GM18873 (cell line): ENCODE results near the gene CNGA1.
"Not testable (repeated sequence)": the region's sequence is repeated elsewhere in the genome, so short reads cannot be mapped to it uniquely, and the experiment has no call there.

Experiments used
- ATAC-seq: cut with Tn5 transposase; IDR thresholded peaks from one replicate; pipeline ENCODE4 v1.9.1; 2021; ENCODE audit warnings: mild to moderate bottlenecking, moderate library complexity, moderate number of reproducible peaks; ENCODE audit not compliant: unreplicated experiment, low FRiP score

The CNGA1 gene

DNA sequence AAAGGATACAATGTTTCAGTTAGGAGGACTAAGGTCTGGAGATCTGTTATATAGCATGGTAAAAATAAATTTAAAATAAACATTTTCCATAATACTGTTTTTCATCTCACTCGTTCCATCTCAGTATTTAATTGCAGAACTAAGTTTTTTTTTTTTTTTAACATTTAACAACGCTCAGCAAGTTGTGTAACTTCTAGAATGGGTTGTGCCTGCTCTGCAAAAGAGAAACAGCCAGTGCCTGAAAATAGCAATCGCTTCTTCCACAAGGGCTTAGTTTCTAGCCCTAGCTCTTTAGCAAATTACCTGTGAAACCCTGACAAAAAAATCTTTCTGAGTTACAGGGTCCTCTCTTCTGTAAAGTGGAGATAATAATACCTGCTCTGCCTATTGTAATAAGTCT, 41.9 kb downstream of the CNGA1 start:
- no peak for ATAC-seq

DNA sequence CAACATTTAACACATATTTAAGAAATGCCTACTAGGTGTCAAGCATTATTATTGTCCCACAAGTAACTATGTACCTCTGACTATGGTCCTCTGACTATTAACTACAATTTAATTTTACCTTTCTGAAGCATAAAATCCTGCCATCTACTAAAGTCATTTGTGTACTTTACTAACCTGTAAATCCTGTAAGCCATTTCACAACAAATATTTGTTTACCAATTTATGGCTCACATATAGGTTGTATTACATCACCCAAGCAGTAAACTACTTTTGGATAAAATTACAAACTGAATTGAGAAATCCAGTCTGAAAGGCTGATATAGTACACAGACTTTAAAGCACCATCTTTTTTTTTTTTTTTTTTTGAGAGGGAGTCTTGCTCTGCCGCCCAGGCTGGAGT, 43.8 kb downstream of the CNGA1 start:
- no peak for ATAC-seq

DNA sequence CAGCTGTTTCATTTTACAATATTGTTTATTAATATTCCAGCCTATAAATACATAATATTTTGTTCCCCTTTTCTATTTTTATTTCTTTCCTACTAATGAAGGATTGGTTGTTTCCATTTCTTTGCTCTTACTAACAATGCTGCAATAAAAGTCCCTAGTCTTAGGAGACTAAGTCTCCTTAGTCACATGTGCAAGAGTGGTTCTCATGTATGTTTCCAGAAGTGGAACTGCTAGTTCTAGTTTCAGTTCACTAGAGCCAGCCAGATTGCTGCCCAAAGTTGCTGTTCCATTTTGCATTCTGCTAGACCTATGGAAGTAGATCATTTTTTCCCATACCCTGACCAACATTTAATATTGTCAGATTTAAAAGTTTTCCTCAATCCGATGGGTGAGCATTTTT, 44.3 kb downstream of the CNGA1 start:
- no peak for ATAC-seq

DNA sequence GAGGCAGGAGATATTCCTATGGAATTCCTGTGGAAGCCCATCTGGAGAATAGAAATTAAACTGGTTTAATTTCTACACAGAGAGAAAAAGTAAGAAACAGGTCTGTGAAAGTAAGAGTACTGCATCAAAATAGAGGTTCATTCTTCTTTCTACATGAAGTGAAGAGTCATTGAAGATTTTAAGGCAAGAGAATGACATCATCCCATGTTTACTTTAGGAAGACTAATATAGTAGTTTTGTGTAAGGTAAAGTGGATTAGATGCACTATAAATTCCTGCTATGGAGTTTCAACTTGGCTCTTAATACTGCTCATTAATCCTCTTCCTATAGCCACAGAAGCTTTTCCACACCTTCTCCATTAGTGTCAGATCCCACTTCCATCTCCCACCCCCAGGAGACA, 47.6 kb downstream of the CNGA1 start:
- no peak for ATAC-seq

DNA sequence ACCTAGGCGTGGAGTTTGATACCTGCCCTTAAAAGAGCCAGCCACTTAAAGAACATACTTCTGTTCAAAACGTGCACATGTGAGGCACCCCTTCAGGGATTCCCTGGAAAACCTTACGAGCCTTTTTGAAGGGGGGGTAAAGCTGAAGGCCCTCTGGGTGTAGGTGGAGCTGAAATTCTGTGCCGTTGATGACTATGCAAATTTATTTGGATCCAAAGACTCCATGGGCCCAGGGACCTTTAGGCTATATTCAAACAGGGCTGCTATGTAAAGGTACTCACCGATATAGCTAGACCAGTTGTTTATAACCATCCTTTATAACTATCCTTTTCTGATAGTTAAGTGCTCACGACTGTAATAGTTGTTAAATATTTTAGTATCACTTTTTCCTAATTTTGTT, 61.8 kb downstream of the CNGA1 start:
- ATAC-seq = no peak

DNA sequence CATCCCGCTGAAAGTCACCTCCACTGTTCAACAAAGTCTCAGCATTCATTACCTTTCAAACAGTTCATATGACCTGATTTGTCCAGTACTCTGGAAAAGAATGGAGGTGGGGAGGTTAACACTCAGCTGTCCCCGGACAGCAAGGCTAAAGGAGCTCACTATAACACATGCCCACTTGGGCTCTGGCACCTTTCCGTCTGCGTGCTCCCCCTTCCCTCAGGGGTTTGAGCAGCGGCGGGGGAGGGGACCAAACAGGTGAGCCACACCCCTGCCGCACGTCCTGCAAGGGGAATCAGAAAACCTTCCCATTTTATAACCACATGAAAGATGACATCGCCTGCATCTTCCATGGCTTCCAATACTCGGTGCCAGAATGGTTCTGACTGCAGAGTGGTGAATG, 62.2 kb downstream of the CNGA1 start:
- no peak for ATAC-seq

DNA sequence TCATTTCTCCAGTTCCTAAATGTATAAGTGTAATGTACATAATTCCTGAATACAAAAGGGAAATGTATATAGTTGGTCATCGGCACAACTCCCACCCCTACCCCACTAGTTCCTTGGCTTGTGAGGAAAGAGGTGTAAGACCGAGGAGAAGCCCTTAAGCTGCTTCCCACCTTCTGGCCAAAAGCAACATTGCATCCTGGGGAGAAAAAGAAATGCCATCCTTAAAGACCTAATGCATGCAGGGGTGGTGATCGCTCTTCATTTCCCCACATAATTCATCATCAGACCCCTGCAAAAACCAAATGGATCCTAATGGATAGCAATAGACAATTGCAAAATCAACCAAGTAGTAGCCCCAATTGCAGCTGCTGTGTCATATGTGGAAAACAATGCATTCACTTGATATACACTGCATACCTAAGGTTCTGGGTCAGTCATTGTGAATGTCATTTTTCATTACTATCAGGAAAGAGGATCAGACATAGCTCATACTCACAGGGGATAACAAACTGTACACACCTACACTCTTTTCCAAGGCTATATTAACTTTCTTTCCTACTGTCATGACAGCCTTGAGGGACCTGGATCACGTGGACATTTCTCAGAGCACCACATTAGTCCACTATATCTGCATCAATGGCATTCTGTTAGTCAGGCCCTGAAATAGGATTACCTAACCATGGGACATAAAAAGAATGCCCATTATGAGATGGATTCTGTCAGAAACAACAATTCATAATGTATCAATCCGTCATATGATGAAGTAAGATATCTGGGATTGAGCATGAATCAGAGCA, 70.4 kb downstream of the CNGA1 start:
- no peak for ATAC-seq

DNA sequence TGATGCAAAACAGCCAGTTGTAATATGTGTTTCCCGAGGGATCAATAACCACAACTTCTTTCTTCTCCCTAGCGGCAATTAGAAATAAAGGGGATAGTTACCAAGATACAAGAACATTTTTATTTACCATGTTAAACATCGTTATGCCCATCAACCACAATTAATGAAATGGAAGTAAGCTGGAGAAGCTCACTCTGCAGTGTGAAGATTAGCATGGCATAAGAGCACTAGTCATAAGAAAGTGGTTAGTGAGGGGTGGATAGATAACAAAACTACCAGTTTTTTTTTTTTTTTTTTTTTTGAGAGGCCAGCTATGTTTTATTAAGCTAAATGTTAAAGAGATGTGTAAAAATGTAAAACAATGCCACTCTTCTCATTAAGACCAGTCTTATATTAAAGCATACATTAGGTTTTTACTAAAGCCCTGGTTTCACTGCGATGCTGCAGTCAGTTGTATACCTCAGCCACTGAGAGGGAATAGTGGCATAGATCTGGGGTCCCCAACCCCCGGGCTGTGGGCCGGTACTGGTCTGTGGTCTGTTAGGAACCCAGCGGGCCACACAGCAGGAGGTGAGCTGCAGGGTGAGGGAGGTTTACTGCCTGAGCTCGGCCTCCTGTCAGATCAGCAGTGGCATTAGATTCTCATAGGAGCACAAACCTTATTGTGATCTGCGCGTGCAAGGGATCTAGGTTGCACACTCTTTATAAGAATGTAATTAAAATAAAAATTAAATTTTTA, 74.2 kb downstream of the CNGA1 start:
- no peak for ATAC-seq

DNA sequence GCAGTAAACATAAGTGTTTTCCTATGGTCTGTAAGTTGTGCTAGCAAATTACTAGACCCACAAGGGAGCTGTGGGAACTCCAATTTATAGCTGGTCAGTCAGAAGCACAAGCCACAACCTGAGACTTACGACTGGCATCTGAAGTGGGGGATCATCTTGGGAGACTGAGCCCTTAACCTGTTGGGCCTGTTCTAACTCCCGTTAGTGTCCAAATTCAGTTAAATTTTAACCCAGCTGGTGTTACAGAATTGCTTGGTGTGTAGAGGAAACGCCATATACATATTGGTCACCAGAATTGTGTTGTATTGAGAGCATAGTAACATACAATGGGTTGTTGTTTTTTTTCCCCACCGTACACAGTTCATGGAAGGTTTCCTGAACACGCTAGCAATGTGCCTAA, 77.0 kb downstream of the CNGA1 start:
- ATAC-seq = no peak

DNA sequence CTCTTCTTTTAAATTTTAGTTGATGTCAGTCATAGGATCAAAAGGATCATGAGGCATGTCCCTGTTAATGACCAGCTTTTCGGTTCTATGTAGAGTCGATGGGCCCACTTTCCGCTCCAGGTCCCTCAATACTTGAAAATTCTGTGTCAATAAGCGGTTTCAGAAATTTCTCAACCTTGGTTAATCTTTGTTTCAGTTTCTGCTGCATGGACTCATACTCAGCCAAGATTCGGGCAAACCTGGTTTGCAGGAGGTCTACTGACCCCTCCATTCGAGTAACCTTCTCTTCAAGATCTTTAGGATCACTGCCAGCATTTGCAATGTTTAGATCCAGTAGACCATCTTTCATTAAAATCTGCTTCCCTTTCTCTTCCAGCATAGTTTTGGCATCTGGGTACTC, 80.1 kb downstream of the CNGA1 start:
- no peak for ATAC-seq

DNA sequence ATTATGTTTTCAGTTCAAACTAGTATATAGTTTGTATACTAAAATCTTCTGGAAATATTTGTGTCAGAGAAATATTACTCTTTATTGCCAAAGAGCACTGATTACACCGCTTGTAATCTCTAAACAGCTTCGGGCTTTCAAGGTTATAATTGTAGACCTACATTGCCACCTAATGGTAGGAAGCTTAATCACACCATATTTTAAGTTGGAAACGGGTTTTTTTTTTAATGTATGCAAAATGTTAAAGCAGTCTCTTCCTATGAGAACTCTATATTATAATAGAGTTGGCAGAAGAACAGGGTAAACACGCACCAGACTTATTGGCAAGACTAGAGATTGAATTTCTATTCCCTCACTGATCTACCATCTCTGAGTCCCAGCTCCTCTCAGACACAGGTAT, 82.6 kb downstream of the CNGA1 start:
- peak; percentile 59 for ATAC-seq

DNA sequence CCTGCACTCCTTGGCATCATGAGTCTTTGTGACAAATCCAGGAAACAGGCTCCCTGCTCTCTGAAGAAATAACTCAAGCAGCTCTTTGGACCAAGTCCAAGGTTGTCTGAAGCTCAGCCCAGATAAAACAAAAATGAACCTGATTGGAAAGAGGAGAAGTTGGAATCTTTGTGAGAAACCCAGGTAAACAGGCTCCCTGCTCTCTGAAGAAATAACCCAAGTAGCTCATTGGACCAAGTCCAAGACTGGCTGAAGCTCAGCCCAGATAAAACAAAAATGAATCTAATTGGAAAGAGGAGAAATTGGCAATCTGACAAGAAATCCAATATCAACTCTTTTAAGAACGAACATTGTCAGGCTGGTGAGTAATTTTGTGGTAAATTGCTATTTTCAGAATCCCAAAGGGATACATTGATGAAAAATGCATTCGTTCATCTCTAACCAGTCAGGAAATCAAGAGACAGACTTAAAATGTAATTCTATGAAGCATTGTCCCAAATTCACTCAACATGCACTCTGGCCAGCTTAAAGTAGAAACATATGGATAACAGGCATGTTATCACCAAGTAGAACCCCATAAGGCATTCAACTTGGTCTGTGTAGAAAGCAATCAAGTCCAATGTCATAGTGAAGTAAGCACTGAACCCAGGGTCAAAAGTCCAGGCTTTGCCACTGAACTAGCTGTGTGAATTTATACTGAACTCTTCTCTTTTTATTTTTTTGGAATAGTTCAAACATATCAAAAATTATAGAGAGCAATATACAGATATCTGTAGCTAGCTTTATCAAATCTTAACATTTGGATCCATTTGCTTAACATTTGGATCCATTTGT, 85.3 kb downstream of the CNGA1 start:
- ATAC-seq = no peak

DNA sequence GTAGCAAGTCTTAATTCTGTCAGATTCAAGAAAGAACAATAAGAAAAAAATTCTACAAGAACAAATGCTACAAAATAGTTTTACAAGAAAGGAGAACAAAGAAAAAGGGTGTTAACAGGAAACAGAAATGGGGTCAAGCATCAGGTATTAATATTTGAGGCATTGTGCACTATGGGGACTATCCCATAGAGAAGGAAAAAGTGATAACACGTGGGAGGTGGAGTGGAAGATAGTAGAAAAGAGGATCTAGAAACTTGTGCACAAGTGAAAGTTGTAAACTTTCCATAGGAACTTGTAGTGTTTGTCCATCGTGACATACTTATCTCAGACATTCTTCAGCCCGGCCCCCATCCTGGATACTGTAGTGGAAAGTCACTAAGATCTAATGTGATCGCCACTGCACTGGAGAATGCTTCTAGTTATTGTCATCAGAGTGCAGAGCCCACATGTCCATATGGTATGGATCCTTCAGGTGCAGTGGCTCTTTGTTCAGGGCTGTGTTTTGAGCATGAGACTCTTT, 86.7 kb downstream of the CNGA1 start:
- ATAC-seq = no peak

DNA sequence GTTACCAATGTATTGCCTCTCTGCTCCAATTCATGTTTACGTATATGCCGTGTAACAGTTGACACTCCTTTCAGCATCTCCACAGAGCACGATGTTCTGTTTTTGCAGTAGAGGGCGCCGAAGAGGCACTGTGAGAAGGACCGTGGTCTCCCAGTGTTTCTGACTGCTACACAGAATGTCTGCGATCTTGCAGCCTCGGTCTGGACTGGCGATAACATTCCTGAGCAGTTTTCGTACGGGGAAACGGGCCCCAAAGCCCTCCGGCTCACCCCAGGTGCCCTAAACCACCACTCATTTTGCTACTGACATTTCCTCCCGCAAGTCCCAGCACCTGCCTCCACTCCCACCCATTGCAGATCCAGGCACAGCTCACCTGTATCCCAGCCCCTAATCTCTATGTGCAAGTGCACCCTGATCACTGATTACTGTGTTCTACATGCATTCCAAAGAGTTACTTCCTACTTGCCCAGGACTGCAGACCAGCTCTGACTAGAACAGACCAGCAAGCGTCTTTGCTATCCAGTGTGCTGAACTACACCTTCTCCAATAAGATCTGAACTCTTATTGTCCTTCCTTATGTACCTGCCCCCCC, 89.7 kb downstream of the CNGA1 start:
- ATAC-seq = peak; percentile 87

DNA sequence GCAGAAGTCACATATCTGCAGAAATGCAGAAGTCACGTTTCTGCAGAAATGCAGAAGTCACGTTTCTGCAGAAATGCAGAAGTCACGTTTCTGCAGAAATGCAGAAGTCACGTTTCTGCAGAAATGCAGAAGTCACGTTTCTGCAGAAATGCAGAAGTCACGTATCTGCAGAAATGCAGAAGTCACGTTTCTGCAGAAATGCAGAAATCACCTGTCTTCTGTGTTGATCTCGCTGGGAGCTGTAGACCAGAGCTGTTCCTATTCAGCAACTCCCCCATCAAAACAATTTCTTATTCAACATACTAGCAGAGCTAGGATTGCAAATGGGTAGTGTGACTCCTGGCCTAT, 93.2 kb downstream of the CNGA1 start:
- not testable (repeated sequence) for ATAC-seq

DNA sequence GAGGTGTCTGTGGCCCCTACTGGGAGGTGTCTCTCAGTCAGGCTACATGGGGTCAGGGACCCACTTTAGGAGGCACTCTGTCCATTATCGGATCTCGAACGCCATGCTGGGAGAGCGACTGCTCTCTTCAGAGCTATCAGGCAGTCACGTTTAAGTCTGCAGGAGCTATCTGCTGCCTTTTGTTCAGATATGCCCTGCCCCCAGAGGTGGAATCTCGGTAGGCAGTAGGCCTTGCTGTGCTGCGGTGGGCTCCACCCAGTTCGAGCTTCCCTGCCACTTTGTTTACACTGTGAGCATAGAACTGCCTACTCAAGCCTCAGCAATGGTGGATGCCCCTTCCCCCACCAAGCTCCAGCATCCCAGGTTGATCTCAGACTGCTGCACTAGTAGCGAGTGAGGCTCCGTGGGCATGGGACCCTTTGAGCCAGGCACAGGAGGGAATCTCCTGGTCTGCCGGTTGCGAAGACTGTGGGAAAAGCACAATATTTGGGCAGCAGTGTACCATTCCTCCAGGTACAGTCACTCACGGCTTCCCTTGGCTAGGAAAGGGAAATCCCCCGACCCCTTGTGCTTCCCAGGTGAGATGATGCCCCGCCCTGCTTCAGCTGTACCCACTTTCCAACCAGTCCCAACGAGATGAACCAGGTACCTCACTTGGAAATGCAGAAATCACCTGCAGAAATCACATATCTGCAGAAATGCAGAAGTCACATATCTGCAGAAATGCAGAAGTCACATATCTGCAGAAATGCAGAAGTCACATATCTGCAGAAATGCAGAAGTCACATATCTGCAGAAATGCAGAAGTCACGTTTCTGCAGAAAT, 93.8 kb downstream of the CNGA1 start:
- not testable (repeated sequence) for ATAC-seq

DNA sequence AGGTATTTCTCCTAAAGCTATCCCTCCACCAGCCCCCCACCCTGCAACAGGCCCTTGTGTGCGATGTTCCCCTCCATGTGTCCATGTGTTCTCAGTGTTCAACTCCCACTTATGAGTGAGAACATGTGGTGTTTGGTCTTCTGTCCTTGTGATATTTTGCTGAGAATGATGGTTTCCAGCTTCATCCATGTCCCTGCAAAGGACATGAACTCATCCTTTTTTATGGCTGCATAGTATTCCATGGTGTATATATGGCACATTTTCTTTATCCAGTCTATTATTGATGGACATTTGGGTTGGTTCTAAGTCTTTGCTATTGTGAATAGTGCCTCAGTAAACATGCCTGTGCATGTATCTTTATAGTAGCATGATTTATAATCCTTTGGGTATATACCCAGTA, 99.3 kb downstream of the CNGA1 start:
- ATAC-seq = not testable (repeated sequence)

DNA sequence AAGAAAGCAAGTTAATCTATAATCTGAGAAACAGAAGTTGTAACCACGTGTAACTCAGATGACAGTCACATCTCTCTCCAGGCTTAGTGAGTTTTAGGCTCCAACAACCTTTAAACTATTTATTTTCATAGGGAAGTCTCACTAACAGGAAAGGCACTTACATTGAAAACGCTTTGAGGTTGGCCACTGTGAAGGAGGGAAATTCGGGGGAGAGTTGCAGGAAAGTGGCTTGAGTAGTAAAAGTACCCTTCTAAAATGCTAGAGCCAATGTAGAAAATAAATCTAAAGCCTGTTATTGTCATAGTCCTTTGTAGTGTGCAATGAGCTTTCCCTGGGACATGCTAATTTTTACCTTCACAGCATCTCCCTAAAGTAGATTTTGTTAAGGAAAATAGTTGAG, 101.1 kb downstream of the CNGA1 start:
- no peak for ATAC-seq

DNA sequence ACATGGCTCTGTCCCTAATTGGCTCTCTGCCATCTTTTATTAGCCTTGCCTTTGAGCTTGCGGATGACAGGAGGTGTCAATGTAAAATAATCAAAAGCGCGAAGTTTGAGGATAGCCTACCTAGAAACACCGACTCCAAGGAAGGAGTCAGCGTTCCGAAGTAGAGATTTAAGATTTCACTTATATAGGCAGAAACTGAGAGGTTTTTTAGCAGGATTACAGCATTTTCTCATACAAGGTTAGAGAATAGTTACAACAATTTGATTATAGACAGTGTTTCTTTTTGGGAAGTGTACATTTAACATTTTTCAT, 101.6 kb downstream of the CNGA1 start:
- no peak for ATAC-seq
